ENCODE results near the gene USF1. TPM values are rescaled to one million over a fixed set of nuclear protein-coding genes. Genes with fewer than 3 reads are reported as not detected.
A peak's percentile ranks its signal among the peaks of the same experiment; 100 is the strongest.

The USF1 gene
- total and polyA plus RNA-seq, 9 of the 15 experiments (the other 6 are each of a cell fraction or from before 2014, with no cell fraction given): 7.4 to 60.2 (median 54.2) TPM

DNA sequence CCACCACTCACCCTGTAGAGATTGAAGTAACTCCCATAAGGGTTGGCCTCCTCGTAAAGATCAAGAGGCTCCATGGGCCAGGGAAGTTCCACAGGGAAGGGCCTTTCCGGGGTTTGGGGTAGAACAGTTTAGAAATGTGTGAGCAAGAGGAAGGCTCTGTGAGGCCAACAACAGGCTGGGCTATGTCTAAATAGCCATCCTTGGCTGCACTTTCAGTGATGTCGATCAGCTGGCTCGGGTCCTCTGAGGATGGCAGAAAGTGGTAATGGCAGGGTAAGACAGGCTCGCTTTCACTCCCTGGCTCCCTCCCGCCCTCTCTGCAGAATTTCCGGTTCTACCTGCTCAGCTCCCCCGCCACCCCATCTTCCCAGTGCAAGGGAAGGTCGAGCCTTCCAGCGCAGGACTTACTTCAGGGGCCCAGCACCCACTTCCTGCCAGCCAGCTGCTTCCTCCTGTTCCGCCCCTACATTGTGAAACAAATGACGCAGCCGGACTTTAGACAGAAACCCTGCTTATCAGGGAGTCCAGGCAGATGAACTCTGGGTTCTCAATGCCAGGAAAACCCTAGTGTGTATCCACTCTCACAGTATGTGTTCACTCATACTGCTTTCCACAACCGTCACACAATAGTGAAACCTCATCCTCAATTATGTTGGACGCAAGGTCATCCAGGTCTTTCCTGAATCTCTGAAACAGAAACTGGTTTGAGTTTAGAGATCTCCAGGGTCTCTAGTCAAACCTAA, 32.1 kb downstream of the USF1 start (continued):
- TF ChIP-seq ZNF551 (CRISPR knock-in tag; IDR thresholded peaks at IDR 0.05) (no peak), ZSCAN29 (IDR thresholded peaks at IDR 0.05) (no peak), NFIC (IDR thresholded peaks at IDR 0.05) (peak; percentile 85), CAMTA2 (CRISPR knock-in tag; conservative IDR thresholded peaks at IDR 0.05) (no peak), DACH1 (IDR thresholded peaks at IDR 0.05; ENCODE audit: partially characterized antibody) (peak; percentile 96), HNRNPLL (IDR thresholded peaks at IDR 0.05; ENCODE audit: low read depth, low read length, poor library complexity, severe bottlenecking) (peak; percentile 25), KDM4B (IDR thresholded peaks at IDR 0.05; ENCODE audit: borderline replicate concordance in 2 of 2, low read depth in 1 of 2) (peak in 1 of 2 experiments; percentile 67; a peak in 1 of 4 replicates), NRF1 (conservative IDR thresholded peaks at IDR 0.05 in 1 of 2, IDR thresholded peaks at IDR 0.05 in 1 of 2) (peak; percentile 72 to 79), CREM (IDR thresholded peaks at IDR 0.05; ENCODE audit: low read depth) (peak; percentile 94), BMI1 (IDR thresholded peaks at IDR 0.05; ENCODE audit: low read length) (no peak), ZNF124 (CRISPR knock-in tag; IDR thresholded peaks at IDR 0.05) (no peak), POLR2H (tag; IDR thresholded peaks at IDR 0.05; ENCODE audit: low read depth) (peak; percentile 69), YY1 (IDR thresholded peaks at IDR 0.05; ENCODE audit: borderline replicate concordance in 1 of 3, control insufficient read depth in 1 of 3, extremely low read depth in 1 of 3, insufficient read depth in 3 of 3, insufficient read length in 1 of 3, insufficient replicate concordance in 2 of 3, low read depth in 1 of 3, low read length in 2 of 3) (peak in 2 of 3 experiments; percentile 70 to 75), SMAD4 (CRISPR knock-in tag; conservative IDR thresholded peaks at IDR 0.05) (peak; percentile 87), RAD51 (IDR thresholded peaks at IDR 0.05; ENCODE audit: borderline replicate concordance, low read depth) (no peak)
- TF ChIP-seq, protein P1, sequence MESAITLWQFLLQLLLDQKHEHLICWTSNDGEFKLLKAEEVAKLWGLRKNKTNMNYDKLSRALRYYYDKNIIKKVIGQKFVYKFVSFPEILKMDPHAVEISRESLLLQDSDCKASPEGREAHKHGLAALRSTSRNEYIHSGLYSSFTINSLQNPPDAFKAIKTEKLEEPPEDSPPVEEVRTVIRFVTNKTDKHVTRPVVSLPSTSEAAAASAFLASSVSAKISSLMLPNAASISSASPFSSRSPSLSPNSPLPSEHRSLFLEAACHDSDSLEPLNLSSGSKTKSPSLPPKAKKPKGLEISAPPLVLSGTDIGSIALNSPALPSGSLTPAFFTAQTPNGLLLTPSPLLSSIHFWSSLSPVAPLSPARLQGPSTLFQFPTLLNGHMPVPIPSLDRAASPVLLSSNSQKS (CRISPR knock-in tag; IDR thresholded peaks at IDR 0.05): no peak
- TF ChIP-seq, protein P2, sequence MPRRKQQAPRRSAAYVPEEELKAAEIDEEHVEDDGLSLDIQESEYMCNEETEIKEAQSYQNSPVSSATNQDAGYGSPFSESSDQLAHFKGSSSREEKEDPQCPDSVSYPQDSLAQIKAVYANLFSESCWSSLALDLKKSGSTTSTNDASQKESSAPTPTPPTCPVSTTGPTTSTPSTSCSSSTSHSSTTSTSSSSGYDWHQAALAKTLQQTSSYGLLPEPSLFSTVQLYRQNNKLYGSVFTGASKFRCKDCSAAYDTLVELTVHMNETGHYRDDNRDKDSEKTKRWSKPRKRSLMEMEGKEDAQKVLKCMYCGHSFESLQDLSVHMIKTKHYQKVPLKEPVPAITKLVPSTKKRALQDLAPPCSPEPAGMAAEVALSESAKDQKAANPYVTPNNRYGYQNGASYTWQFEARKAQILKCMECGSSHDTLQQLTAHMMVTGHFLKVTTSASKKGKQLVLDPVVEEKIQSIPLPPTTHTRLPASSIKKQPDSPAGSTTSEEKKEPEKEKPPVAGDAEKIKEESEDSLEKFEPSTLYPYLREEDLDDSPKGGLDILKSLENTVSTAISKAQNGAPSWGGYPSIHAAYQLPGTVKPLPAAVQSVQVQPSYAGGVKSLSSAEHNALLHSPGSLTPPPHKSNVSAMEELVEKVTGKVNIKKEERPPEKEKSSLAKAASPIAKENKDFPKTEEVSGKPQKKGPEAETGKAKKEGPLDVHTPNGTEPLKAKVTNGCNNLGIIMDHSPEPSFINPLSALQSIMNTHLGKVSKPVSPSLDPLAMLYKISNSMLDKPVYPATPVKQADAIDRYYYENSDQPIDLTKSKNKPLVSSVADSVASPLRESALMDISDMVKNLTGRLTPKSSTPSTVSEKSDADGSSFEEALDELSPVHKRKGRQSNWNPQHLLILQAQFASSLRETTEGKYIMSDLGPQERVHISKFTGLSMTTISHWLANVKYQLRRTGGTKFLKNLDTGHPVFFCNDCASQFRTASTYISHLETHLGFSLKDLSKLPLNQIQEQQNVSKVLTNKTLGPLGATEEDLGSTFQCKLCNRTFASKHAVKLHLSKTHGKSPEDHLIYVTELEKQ (CRISPR knock-in tag; IDR thresholded peaks at IDR 0.05): no peak
- TF ChIP-seq, protein P3, sequence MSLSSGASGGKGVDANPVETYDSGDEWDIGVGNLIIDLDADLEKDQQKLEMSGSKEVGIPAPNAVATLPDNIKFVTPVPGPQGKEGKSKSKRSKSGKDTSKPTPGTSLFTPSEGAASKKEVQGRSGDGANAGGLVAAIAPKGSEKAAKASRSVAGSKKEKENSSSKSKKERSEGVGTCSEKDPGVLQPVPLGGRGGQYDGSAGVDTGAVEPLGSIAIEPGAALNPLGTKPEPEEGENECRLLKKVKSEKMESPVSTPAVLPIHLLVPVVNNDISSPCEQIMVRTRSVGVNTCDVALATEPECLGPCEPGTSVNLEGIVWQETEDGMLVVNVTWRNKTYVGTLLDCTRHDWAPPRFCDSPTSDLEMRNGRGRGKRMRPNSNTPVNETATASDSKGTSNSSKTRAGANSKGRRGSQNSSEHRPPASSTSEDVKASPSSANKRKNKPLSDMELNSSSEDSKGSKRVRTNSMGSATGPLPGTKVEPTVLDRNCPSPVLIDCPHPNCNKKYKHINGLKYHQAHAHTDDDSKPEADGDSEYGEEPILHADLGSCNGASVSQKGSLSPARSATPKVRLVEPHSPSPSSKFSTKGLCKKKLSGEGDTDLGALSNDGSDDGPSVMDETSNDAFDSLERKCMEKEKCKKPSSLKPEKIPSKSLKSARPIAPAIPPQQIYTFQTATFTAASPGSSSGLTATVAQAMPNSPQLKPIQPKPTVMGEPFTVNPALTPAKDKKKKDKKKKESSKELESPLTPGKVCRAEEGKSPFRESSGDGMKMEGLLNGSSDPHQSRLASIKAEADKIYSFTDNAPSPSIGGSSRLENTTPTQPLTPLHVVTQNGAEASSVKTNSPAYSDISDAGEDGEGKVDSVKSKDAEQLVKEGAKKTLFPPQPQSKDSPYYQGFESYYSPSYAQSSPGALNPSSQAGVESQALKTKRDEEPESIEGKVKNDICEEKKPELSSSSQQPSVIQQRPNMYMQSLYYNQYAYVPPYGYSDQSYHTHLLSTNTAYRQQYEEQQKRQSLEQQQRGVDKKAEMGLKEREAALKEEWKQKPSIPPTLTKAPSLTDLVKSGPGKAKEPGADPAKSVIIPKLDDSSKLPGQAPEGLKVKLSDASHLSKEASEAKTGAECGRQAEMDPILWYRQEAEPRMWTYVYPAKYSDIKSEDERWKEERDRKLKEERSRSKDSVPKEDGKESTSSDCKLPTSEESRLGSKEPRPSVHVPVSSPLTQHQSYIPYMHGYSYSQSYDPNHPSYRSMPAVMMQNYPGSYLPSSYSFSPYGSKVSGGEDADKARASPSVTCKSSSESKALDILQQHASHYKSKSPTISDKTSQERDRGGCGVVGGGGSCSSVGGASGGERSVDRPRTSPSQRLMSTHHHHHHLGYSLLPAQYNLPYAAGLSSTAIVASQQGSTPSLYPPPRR (CRISPR knock-in tag; IDR thresholded peaks at IDR 0.05; ENCODE audit: borderline replicate concordance): no peak
